Measurements from ENCODE around the gene BCCIP.

Gene BCCIP

DNA sequence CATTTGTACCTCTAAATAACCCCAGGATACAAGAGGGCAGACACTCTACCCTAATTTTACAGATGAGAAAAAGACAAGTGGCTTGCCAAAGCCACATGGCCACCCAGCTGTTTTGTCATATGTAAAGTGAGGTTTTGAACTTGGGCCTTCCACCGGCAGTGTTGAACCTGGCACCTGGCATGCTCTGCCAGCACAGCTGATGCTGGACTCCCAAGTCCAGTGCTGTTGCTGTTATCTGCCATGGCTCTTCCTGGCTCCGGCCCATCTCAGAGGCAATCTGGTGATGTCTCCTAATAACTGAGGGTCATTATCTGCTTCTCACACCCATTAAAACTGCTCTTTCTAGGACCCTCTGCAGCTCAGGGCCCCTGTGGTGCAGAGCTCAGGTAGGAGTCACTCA is 25.0 kb downstream of the BCCIP start:
- DNase-seq: no peak

DNA sequence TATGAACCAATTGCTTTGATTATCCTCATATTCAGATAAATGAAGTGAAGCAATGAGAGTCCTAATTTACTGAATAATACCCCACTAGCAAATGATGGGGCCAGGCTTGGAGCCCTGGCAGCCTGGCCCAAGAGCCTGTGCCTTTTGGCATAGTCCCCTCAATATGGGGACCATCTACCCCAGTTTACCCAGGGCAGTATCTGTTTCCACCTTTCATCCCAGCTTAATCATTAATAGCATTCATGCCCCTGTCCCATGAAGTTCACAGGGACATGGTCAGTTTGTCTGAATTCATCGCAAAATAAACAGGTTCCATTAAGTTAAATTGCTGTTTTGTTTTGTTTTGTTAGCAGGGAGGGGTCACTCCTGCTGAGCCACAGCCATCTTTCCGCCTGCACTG is 25.5 kb downstream of the BCCIP start:
- DNase-seq: no peak

DNA sequence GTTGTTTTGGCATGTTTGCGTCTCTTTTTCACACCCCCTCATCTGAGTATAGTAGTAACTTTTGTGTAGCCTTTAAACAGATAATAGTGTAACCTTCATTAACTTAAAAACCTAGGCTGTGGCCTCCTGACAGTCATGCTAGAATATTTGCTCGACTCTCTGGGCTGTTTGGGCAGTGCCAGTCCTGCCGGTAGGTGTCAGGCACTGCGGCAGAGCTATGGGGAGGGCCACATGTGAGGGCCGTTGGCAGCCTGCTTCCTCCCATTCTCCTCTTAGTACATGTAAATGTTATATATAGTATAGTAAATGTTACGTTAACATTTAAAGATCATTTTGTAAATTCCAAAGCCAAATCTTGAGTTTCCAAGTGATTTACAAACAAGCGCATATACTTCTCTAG is 26.1 kb downstream of the BCCIP start:
- DNase-seq: no peak

DNA sequence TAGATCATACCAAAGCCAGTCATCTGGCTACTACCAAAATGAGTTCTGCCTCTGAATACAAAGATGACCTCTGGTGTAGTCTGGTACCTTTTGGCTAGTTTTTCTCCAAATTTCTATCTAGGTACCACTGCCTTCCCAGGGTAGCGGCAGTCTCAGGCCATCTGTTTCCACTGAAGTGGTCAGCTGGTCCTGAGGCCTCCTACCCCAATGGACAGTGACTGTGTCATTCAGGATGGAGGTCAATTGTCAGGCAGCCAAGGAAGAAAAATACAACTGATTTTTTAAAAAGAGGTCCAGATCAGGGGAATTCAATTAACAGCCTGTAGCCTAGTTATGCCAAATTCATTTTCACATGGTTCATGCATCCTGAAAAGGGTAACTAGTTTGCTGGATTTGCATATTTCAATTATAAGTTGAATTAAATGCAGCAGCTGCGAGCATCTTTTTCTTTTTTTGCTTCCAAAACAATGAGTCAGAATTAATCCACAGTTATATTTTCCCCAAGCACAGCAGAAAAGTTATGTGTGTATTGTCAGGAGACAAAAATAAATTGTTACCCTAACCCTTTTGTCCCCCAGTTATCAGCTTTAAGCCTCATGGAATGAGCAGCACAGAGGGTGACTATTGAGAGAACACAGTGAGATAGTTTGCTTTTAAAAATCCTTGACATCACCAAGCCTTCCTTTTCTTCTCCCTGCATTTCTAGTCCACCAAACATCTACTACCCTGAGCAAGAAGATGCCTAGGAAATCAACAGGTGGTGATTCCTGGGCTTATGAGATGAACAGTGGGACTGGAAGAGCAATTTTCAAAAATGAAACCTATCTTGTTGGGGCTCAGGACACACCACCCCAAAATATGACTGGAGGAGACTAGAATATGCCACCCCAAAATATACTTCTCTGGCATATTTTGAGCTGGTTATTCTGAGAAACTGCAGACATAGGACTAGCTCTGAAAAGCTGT is 27.7 kb downstream of the BCCIP start:
- no peak for DNase-seq

DNA sequence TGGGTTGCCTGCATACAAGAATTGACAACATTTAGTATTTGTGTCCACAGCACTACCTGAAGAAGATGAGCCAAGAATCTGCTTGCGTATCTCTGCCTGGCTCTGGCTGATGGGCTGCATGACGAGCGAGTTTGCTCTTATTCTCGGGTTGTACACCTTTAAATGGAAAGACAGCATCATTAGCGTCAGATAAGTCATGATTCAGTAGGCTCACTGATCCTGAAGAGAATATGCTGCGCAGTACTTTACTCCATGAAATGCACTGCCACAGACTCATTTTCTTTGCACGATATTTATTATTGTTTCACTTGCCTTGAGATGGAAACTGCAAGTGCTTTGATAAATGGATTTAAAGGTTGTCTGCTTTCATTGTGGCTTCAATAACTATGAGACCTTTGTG is 29.1 kb downstream of the BCCIP start:
- DNase-seq: no peak

DNA sequence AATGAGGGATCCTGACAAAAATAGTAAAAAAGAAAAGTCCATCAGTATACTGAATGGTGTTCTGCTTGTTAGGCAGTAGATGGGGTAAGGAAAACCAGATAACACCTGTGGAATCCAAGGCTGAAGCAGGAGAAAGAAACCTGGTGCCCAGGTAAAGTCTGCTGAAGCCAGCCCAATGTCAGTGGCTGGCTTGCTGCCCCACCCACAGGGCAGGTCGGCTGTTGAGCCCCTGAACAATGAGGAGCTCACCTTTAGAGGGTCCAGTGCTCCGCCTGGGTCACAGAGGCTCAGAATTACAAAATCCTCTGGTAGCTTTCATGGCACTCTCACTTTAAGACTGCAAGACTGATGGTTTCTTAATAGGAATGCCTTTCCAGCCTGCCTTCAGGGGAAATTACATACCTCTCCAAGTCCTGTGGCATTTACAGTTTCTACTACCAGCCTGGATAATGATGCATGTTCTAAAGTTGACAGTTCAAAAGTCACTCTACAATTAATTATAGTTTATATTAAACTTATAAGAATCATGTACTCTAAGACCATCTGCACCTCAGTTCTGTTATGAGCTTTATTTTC is 33.9 kb downstream of the BCCIP start:
- DNase-seq: no peak

DNA sequence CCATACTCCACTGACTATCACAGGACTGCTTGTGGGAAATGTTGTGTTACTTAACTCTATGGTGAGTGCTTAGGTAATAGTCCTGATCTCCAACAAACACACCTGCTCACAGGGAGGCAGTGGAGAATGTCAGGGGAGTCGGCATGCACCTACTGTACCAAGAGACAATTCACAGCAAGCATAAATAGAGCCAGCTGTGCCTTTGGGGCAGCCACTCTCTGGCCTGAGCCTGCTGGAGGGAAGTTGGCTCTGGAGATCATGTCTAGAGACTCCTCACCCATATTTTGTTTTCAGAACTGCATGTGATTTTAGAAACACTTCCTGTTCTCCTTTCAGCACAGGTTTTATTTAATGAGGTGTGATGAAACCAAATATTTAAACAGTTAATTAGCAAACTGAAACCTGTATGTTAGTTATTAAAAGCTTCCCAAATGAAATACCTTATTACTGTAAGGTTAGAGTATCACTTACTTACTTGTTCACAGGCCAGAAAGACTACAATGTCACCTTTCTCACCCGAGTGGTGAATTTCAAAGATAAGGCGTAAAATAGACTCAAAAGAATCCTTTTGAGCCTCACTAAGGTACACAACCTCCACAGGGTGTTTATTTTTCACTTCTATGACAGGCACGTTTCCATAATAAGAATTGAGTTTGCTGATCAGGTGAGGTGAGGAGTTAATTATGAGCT is 35.9 kb downstream of the BCCIP start:
- DNase-seq: no peak

DNA sequence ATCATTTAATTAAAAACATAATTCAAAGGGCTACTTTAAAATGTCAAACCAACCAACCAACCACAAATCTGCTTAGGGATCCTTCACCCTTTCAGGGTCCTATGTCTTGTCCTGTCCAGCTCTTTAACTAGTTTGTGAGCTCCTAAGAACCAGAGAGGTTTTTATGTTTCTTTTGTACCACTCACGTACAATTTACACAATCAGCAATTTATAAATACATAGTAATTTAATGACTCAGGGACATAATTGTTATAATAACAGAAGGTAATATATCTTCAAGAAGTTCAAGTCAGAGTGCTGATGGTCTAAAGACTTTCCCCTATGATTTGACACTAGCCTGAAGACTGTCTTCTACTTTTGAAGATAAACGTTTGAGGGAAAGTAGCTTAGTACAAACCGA is 41.8 kb downstream of the BCCIP start:
- DNase-seq: no peak

DNA sequence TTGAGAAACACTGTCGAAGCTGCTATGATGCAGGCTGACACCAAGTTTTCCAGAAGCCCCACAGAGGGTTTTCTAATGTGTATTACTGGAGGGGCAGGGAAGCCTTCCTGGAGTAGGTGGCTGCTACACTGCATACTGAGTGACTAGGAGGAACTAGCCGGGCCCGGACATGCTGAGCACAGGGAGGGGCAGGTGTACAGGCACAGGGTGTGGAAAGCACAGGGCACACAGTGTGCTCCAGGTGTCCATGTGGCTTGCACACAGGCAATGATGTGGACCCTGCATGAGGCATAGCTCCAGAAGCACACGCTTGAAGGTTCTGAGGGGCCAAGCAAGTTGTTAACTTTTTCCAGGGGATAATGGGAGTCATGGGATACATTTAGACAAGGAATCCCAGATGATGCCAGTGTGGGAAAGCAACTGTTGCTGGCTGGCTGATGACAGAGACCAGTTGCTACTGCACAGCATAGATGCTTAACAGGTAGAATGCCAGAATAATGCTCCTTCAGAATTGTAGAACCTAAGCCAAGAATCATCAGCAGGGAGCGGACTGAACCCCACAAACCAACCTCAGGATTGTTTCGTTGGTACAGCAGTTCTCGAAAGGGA is 43.2 kb downstream of the BCCIP start:
- no peak for DNase-seq

DNA sequence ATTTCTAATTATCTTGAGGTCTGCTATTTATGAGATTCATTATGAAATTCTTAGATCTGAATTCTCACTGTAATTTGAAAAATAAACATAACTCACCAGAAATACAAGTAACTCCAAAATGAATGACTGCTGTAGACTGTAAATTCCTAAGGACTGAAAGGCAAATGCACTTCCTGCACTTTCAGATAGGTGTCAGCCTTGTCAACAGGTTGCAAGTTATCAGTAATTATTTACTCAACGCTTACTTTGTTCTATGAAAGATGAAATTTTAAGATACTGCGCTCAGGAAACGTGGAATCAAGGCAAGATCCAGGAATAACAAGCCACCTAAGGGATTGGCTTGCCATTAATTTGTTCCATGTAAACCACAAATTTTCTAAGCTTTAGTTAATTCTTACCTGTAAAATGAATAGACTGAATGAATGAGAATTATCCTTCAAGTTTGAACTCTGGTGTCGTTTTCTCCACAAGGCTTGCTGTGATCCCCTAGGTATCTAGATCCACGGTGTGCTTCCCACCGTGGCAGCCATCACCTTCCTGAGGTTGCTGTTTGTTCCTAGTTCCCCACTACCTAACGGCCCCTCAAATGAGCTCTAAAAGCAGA is 45.1 kb downstream of the BCCIP start:
- no peak for DNase-seq

DNA sequence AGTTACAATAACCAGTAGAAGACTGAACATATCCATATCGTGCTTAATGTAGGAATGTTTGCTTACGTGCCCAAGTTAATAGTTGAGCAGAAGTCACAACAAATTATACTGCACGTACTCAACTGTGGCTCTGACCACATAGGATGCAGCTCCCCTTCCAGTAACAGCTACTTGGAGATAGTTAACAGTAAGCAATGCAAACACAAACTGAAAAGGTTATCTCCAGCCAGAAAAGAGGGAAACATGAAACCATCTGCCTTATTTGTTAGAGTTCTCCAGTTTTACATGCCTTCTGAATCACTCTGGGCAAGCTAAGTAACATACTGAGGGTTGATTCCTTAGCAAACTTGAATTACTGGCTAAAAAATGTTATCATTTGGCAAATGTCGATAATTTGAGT is 48.0 kb downstream of the BCCIP start:
- no peak for DNase-seq

DNA sequence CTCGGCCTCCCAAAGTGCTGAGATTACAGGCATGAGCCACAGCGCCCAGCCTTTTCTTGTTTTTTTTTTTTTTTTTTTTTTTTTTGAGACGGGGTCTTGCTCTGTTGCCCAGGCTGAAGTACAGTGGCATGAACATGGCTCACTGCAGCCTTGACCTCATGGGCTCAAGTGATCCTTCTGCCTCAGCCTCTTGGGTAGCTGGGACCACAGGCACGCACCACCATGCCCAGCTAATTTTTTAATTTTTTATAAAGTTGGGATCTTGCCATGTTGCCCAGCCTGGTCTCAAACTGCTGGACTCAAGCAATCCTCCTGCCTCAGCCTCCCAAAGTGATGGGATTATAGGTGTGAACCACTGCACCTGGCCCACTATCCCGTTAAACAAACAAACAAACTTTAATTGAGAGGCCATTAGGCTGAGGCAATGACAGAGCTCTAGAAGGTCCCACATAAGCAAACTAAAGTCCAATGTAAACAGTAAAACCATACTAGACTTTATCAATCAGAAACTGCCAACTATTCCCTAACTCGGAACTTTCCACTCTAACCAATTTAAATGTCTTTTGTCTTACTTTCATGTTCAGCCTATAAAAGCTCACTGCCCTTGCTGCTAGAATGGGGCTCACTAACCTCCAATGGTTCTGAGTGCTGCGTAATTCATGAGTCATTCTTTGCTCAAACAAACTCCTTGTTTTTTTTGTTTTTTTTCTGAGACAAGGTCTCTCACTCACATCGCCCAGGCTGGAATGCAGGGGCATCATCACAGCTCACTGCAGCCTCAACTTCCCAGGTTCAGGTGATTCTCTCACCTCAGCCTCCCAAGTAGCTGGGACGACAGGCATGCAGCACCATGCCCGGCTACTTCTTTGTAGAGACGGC is 55.9 kb downstream of the BCCIP start:
- DNase-seq: no peak

DNA sequence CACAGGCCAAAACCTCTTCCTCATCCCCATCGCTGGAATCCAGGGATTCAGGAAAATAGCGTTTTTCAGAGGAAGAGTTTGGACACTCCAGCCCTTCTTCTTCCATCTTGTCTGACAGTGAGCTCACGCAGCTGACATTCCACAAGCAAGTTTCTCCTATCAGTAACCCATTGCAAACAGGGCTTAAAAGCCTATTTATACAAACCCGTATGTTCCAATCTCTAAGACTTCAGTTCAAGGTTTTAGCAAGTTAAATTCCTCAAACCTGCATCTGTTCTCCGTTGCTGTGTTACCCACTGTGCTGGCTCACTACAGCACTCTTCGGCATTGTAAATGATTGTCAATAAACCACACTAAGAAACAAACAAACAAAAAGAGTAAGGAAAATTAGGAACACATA is 57.4 kb downstream of the BCCIP start:
- DNase-seq: no peak

DNA sequence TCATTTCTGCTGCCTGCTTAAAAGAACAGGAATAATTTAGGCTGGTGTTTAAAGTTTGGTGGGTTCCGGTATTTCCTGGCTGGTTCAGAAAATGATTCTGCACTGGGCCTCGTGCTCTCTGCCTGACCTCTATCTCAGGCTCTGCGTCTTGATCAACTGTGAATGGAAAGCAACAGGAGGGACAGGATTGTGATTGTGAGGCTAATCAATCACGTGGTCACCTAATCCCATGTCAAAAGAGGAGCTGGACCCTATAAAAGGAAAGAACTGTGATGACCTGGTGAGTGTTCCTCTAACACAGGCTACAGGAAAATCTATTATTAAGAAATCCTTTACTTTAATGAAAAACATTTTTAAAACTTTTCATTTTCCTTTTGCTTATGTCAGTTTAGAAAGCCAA is 57.8 kb downstream of the BCCIP start, which contains the start of gene DHX32:
TSS of gene DHX32 (minus strand) at position 101 of the 400 bp plus-strand sequence. CDS start 468 bp downstream, outside the sequence.
- no peak for DNase-seq

DNA sequence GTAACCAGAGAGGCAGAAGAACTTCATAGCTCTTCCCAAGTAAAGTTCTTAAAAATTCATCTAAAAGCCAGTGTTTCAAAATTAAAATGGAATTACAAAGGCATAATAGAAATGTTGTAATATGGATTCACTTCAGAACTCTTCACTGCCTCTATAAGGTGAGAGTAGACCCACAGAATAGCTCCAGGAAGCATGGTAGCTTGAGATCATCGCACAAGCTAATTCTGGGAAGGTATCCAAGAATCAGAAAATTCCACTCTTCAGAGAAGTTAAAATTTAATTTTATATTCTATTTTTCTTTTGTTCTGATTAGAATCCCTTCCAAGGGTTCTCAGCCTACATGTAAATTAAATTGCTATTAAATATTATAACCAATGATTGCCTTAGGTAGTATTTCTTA is 59.2 kb downstream of the BCCIP start:
- DNase-seq: no peak

DNA sequence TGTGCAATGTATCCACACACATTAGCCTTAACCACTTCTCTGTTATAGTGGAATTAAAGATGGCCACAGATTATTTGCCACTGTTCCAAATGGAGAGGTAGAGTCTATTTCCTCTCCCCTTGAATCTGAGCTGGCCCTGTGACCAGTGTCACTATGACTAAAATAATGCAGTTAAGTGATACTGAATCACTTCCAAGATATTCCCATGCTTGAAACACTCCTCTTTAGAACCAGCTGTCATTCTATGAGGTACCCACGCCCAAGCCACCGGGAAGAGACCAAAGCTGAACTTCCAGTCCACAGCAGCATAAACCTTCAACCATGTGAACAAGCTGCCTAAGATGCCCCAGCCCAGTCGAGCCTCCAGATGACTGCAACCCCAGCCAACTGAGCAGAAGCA is 59.9 kb downstream of the BCCIP start:
- no peak for DNase-seq
